ENCODE measurements around the gene PDE4D. TPM values are rescaled to one million over a fixed set of nuclear protein-coding genes. Genes with fewer than 3 reads are reported as not detected.

Gene PDE4D
- total RNA-seq, 1 experiment from 2014 or later, result 2.1 TPM

GRCh38 chr5:59777028-59777427, 116.5 kb downstream of the PDE4D start:
- WGBS (ENCODE audit: extremely low coverage, insufficient read length, low lambda C conversion rate), result no CpG with 5 or more reads among the region's 4 CpGs
- no peaks in the 10 kb centered on the region for H3K4me1 ChIP-seq (ENCODE audit: insufficient read depth, low read length)
- H3K27me3 ChIP-seq (ENCODE audit: insufficient read depth, low read length), result no peaks in the 10 kb centered on the region
- H3K9me3 Mint-ChIP-seq, result no peaks in the 10 kb centered on the region
- H3K56ac ChIP-seq (ENCODE audit: insufficient read length, low read depth, low read length), result no peak overlapping the region
- H3K14ac ChIP-seq (ENCODE audit: insufficient read depth, low read length), result no peak overlapping the region
- peaks cover 12% of the 10 kb centered on the region in 2 experiments for H3K4me1 Mint-ChIP-seq
- no peak overlapping the region for H2BK20ac ChIP-seq (ENCODE audit: low read depth, low read length, poor library complexity, severe bottlenecking)
- H3K27ac Mint-ChIP-seq, result no peak overlapping the region
- no peak overlapping the region for H2BK15ac ChIP-seq (ENCODE audit: low read depth, low read length)
- no peaks in the 10 kb centered on the region for H3K23me2 ChIP-seq (ENCODE audit: insufficient read length, low read depth, low read length, poor library complexity, severe bottlenecking)
- no peak overlapping the region for H2AFZ ChIP-seq (ENCODE audit: low read length)
- H3K9ac ChIP-seq (ENCODE audit: extremely low read depth, insufficient read length, low read length), result no peak overlapping the region
- no peak overlapping the region for H3K18ac ChIP-seq (ENCODE audit: insufficient read length, low read depth, low read length)
- H4K91ac ChIP-seq (ENCODE audit: insufficient read length, low read depth, low read length), result no peak overlapping the region
- no peak for DNase-seq
- no peaks in the 10 kb centered on the region for H3K9me3 ChIP-seq (ENCODE audit: control insufficient read depth, low read depth, low read length)
- no peaks in the 10 kb centered on the region for H3K79me1 ChIP-seq (ENCODE audit: insufficient read depth, low read depth, low read length, poor library complexity, severe bottlenecking)
- H4K5ac ChIP-seq (ENCODE audit: insufficient read length, low read depth, low read length), result no peak overlapping the region
- H3K23ac ChIP-seq (ENCODE audit: insufficient read length, low read depth, low read length), result no peak overlapping the region
- H3K4me3 Mint-ChIP-seq, result no peak overlapping the region
- no peaks in the 10 kb centered on the region for H3K27me3 Mint-ChIP-seq (ENCODE audit: low read depth)
- no peaks in the 10 kb centered on the region for H3K79me2 ChIP-seq (ENCODE audit: insufficient read depth, low read length)
- H3K4me2 ChIP-seq (ENCODE audit: insufficient read depth, insufficient read length, low read length), result no peak overlapping the region
- no peak overlapping the region for H4K8ac ChIP-seq (replicated peaks; ENCODE audit: insufficient read length, low read depth, low read length)
- no peak overlapping the region for H2BK120ac ChIP-seq (ENCODE audit: low read depth, low read length, poor library complexity, severe bottlenecking)
- H2BK12ac ChIP-seq (ENCODE audit: insufficient read length, low read depth, low read length), result no peak overlapping the region
- H4K20me1 ChIP-seq (ENCODE audit: control insufficient read depth, insufficient read depth, insufficient read length), result no peaks in the 10 kb centered on the region
- H2BK5ac ChIP-seq (ENCODE audit: insufficient read length, low read length), result no peak overlapping the region
- H3K36me3 Mint-ChIP-seq (ENCODE audit: insufficient read depth in 1 of 3, low read depth in 3 of 3), result no peaks in the 10 kb centered on the region
- no peak overlapping the region for H2AK5ac ChIP-seq (ENCODE audit: insufficient read length, low read length)
- H3K4ac ChIP-seq (ENCODE audit: low read depth, low read length), result no peak overlapping the region
- TF ChIP-seq CTCF (conservative IDR thresholded peaks at IDR 0.05), result no peak
- no peak overlapping the region for H3T11ph ChIP-seq (ENCODE audit: low read length)
- no peak overlapping the region for H3K27ac ChIP-seq (ENCODE audit: insufficient read length, low read depth, low read length)
